MCF 10A (cell line): ENCODE results near the gene CRYBB1. TPM values are rescaled to one million over a fixed set of nuclear protein-coding genes. Genes with fewer than 3 reads are reported as not detected.

Source experiments
- BruUV-seq: library from RNA; stranded (reverse); fragments of 400-500 nt; replicated peaks from 2 replicates; lab custom pipeline; 2021; lab: Mats Ljungman, UMichigan
- CTCF ChIA-PET: fragments of 300-600 bp; sonication (Branson Sonifier 250); formaldehyde crosslinking; extraction: SDS; loops from one replicate; lab custom pipeline; 2021; ENCODE audit warnings: antibody characterized with exemption, inconsistent platforms; lab: Yijun Ruan, JAX
- POLR2A ChIA-PET: fragments of 300-600, 350-650 bp; sonication (Branson Sonifier 250); formaldehyde crosslinking; extraction: SDS; loops from one replicate; lab custom pipeline; 2020; ENCODE audit warnings: antibody characterized with exemption, inconsistent platforms; lab: Yijun Ruan, JAX
- DNase-seq: peaks from one replicate; pipeline ENCODE4 v3.0.0-alpha.2; 2018; ENCODE audit not compliant: unreplicated experiment
- H3K27ac Mint-ChIP-seq: one replicate; pipeline ENCODE4 v1.8.0; 2022; ENCODE audit warnings: mild to moderate bottlenecking, low read depth, mixed read lengths; ENCODE audit not compliant: unreplicated experiment
- H3K27me3 Mint-ChIP-seq: one replicate; pipeline ENCODE4 v1.8.0; 2022; ENCODE audit warnings: mixed read lengths; ENCODE audit not compliant: insufficient read depth, unreplicated experiment
- H3K36me3 Mint-ChIP-seq: one replicate; pipeline ENCODE4 v1.8.0; 2022; ENCODE audit warnings: mild to moderate bottlenecking, moderate library complexity, mixed read lengths; ENCODE audit not compliant: insufficient read depth, unreplicated experiment
- H3K4me1 Mint-ChIP-seq: one replicate; pipeline ENCODE4 v1.8.0; 2022; ENCODE audit warnings: mixed read lengths; ENCODE audit not compliant: insufficient read depth, unreplicated experiment
- H3K4me3 Mint-ChIP-seq: one replicate; pipeline ENCODE4 v1.8.0; 2022; ENCODE audit warnings: mild to moderate bottlenecking, moderate library complexity, mixed read lengths; ENCODE audit not compliant: unreplicated experiment
- H3K9me3 Mint-ChIP-seq: one replicate; pipeline ENCODE4 v1.8.0; 2022; ENCODE audit warnings: mixed read lengths; ENCODE audit not compliant: unreplicated experiment
- intact Hi-C: fragments of 100-400 bp; cut with micrococcal nuclease; formaldehyde crosslinking; loops from 2 replicates; pipeline ENCODE4 v1.14.1; 2022
- total RNA-seq: library from RNA; stranded (reverse); gene quantifications from 2 replicates; pipeline ENCODE4 v1.2.3, GENCODE V29; 2022
- TF ChIP-seq, protein P1 (sequence below): fragments of 200-600 bp; IDR thresholded peaks from one replicate; pipeline ENCODE4 v1.8.0; 2022; ENCODE audit warnings: antibody characterized with exemption, mild to moderate bottlenecking; ENCODE audit not compliant: unreplicated experiment

CRYBB1 gene
- total RNA-seq, 1 experiment from 2014 or later = not detected

GRCh38 chr22:26570864-26571525 is 46.8 kb downstream of the CRYBB1 start:
- BruUV-seq = no TSS peak
- no peaks in the 10 kb centered on the region for H3K27me3 Mint-ChIP-seq
- no peaks in the 10 kb centered on the region for H3K9me3 Mint-ChIP-seq
- TF ChIP-seq, protein P1, sequence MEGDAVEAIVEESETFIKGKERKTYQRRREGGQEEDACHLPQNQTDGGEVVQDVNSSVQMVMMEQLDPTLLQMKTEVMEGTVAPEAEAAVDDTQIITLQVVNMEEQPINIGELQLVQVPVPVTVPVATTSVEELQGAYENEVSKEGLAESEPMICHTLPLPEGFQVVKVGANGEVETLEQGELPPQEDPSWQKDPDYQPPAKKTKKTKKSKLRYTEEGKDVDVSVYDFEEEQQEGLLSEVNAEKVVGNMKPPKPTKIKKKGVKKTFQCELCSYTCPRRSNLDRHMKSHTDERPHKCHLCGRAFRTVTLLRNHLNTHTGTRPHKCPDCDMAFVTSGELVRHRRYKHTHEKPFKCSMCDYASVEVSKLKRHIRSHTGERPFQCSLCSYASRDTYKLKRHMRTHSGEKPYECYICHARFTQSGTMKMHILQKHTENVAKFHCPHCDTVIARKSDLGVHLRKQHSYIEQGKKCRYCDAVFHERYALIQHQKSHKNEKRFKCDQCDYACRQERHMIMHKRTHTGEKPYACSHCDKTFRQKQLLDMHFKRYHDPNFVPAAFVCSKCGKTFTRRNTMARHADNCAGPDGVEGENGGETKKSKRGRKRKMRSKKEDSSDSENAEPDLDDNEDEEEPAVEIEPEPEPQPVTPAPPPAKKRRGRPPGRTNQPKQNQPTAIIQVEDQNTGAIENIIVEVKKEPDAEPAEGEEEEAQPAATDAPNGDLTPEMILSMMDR = no peak
- H3K36me3 Mint-ChIP-seq = peaks cover 6% of the 10 kb centered on the region
- intact Hi-C loops = no loop called here
- POLR2A ChIA-PET = no interaction called here
- DNase-seq = no peak
- CTCF ChIA-PET = no interaction called here
- peaks cover 5% of the 10 kb centered on the region for H3K4me1 Mint-ChIP-seq
- no peak overlapping the region for H3K27ac Mint-ChIP-seq
- H3K4me3 Mint-ChIP-seq = no peak overlapping the region

DNA sequence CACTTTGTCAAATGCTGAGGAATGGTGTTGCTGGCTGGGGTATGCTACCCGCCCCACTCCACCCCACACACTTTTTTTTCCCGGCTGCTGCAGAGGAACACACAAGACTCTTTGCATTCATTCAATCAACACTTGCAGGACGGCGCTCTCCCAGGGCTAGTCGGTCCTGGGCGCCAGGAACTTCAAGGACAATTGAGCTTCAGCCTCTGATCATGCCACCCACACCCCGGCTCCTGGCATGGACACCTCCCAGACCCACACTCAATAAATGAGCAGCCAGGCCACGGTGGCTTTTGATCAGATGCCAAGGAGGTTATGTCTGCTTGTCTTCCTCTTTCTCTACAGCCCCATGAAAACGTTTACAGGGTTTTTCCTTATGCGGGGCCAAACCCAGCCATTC is 47.7 kb downstream of the CRYBB1 start:
- no TSS peak for BruUV-seq
- TF ChIP-seq, protein P1 = no peak
- H3K4me1 Mint-ChIP-seq = peaks cover 5% of the 10 kb centered on the region
- H3K4me3 Mint-ChIP-seq = no peak overlapping the region
- CTCF ChIA-PET = no interaction called here
- no peaks in the 10 kb centered on the region for H3K27me3 Mint-ChIP-seq
- intact Hi-C loops = no loop called here
- no peak for DNase-seq
- no peaks in the 10 kb centered on the region for H3K9me3 Mint-ChIP-seq
- peaks cover 6% of the 10 kb centered on the region for H3K36me3 Mint-ChIP-seq
- POLR2A ChIA-PET = interaction anchor here (0.7 kb wide), 1 partner anchor 22 kb away, joined by 3 read pairs; no protein-coding TSS in a partner anchor
- no peak overlapping the region for H3K27ac Mint-ChIP-seq

DNA sequence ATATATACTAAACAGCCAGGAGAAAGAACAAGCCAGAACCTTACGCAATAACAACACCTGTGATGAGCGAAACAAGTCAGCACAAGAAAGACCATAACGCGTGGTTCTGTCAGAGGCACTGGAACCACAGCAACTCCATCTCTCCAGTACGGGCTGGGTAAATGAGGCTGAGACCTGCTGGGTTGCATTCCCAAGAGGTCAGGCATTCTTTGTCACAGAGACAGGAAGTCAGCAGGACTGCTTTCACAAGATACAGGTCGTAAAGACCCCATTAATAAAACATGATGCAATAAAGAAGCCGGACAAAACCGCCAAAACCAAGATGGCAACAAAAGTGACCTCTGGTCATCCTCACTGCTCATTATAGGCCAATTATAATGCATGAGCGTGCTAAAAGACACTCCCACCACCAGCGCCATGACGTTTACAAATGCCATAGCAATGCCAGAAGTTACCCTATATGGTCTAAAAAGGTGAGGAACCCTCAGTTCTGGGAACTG is 49.6 kb downstream of the CRYBB1 start:
- POLR2A ChIA-PET = no interaction called here
- peaks cover 5% of the 10 kb centered on the region for H3K4me1 Mint-ChIP-seq
- no TSS peak for BruUV-seq
- CTCF ChIA-PET = no interaction called here
- intact Hi-C loops = no loop called here
- DNase-seq = peak; percentile 61
- H3K4me3 Mint-ChIP-seq = no peak overlapping the region
- TF ChIP-seq, protein P1 = no peak
- no peak overlapping the region for H3K27ac Mint-ChIP-seq
- H3K27me3 Mint-ChIP-seq = no peaks in the 10 kb centered on the region
- H3K9me3 Mint-ChIP-seq = no peaks in the 10 kb centered on the region
- H3K36me3 Mint-ChIP-seq = peaks cover 6% of the 10 kb centered on the region

DNA sequence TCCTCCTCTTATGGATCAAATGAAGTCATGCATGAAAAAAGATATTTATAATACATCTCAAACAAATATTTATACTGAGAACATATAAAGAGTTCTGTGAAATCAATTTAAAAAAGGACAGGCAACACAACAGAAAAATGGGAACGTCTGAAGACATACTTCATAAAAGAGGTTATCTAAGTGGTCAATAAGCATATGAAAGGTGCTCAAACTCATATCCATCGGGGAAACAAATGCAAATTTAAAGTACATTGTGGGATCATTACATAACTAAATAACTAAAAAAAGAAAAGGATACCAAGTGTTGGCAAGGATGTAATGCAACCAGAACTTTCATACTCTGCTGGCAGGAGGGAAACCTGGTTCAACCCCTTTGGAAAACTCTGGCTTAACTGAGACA is 50.2 kb downstream of the CRYBB1 start:
- H3K27ac Mint-ChIP-seq = no peak overlapping the region
- intact Hi-C loops = no loop called here
- no peaks in the 10 kb centered on the region for H3K9me3 Mint-ChIP-seq
- no peak overlapping the region for H3K4me3 Mint-ChIP-seq
- POLR2A ChIA-PET = no interaction called here
- no peaks in the 10 kb centered on the region for H3K27me3 Mint-ChIP-seq
- TF ChIP-seq, protein P1 = no peak
- DNase-seq = no peak
- no peaks in the 10 kb centered on the region for H3K36me3 Mint-ChIP-seq
- CTCF ChIA-PET = interaction anchor here (0.7 kb wide), 1 partner anchor 41 kb away, joined by 3 read pairs; no protein-coding TSS in a partner anchor
- H3K4me1 Mint-ChIP-seq = peaks cover 5% of the 10 kb centered on the region
- no TSS peak for BruUV-seq
